H1 (cell line): ENCODE data around the gene TAL2. TPM values are rescaled to one million over a fixed set of nuclear protein-coding genes. Genes with fewer than 3 reads are reported as not detected.

ENCODE experiments used
- CTCF ChIA-PET: fragments of 300-600 bp; sonication (Branson Sonifier 250); formaldehyde crosslinking; loops from one replicate; lab custom pipeline; 2021; ENCODE audit not compliant: partially characterized antibody; lab: Charles Lee
- POLR2A ChIA-PET: fragments of 300-600 bp; sonication (Branson Sonifier 250); formaldehyde crosslinking; loops from one replicate; lab custom pipeline; 2021; ENCODE audit warnings: inconsistent platforms; ENCODE audit not compliant: partially characterized antibody; lab: Charles Lee
- DNase-seq, 2 experiments: peaks; one replicate each; pipeline versions ENCODE4 v3.0.0 to v3.0.0-alpha.2; 2010 to 2022; ENCODE audit warnings: low spot score in 2 of 2, low read depth in 1 of 2, mixed read lengths in 1 of 2
- FAIRE-seq: peaks from 2 replicates; lab custom pipeline; 2011; peaks lifted over from hg19 to GRCh38; lab: Jason Lieb, UNC
- H2AFZ ChIP-seq: 2 replicates; pipeline ENCODE4 v1.8.1; 2012; ENCODE audit warnings: low read length, inconsistent platforms
- H2AK5ac ChIP-seq: 2 replicates; pipeline ENCODE4 v1.6.1; 2013; ENCODE audit warnings: low read depth, low read length
- H2BK120ac ChIP-seq: replicated peaks from 2 replicates; pipeline ENCODE3; 2013; ENCODE audit warnings: low read depth, low read length, inconsistent platforms
- H2BK12ac ChIP-seq: 2 replicates; pipeline ENCODE4 v1.6.1; 2013; ENCODE audit warnings: low read depth, low read length
- H2BK15ac ChIP-seq: 2 replicates; pipeline ENCODE4 v1.6.1; 2013; ENCODE audit warnings: low read length
- H2BK20ac ChIP-seq: 2 replicates; pipeline ENCODE4 v1.6.1; 2013; ENCODE audit warnings: low read length
- H2BK5ac ChIP-seq: 2 replicates; pipeline ENCODE4 v1.6.1; 2013; ENCODE audit warnings: low read depth, low read length
- H3K14ac ChIP-seq: 2 replicates; pipeline ENCODE4 v1.6.1; 2013; ENCODE audit warnings: inconsistent platforms; ENCODE audit not compliant: insufficient read length
- H3K18ac ChIP-seq: 2 replicates; pipeline ENCODE4 v1.6.1; 2013; ENCODE audit warnings: low read length; ENCODE audit errors: extremely low read depth
- H3K23ac ChIP-seq: 2 replicates; pipeline ENCODE4 v1.6.1; 2013; ENCODE audit warnings: inconsistent platforms; ENCODE audit not compliant: insufficient read length
- H3K23me2 ChIP-seq: 2 replicates; pipeline ENCODE4 v1.6.1; 2013; ENCODE audit warnings: low read depth, low read length
- H3K27ac ChIP-seq: 2 replicates; pipeline ENCODE4 v1.6.1; 2011; ENCODE audit warnings: low read depth, low read length, inconsistent platforms
- H3K27me3 ChIP-seq, 4 experiments: replicated peaks in 1 of 4; 1 replicate in 1 of 4; 2 replicates in 3 of 4; pipeline versions ENCODE4 v1.6.1 to v1.8.1; 2011 to 2013; ENCODE audit warnings: low read length in 3 of 4, mild to moderate bottlenecking in 3 of 4, inconsistent platforms in 2 of 4, mixed read lengths in 2 of 4, moderate library complexity in 1 of 4; ENCODE audit not compliant: control insufficient read depth in 3 of 4, insufficient read depth in 3 of 4; ENCODE audit errors: extremely low read depth in 1 of 4
- H3K36me3 ChIP-seq, 4 experiments: 2 replicates each; pipeline versions ENCODE4 v1.6.1 to v1.8.1; 2011 to 2013; ENCODE audit warnings: mild to moderate bottlenecking in 4 of 4, low read length in 3 of 4, moderate library complexity in 2 of 4, control low read depth in 1 of 4, inconsistent platforms in 1 of 4; ENCODE audit not compliant: insufficient read depth in 4 of 4, control insufficient read depth in 2 of 4
- H3K4ac ChIP-seq: replicated peaks from 2 replicates; pipeline ENCODE3; 2013; ENCODE audit warnings: low read length, low read depth, mixed read lengths, inconsistent platforms; ENCODE audit not compliant: insufficient read length
- H3K4me1 ChIP-seq, 4 experiments: replicated peaks in 1 of 4; 1 replicate in 1 of 4; 2 replicates in 3 of 4; pipeline versions ENCODE4 v1.6.1 to v1.8.1; 2011 to 2013; ENCODE audit warnings: low read length in 3 of 4, inconsistent platforms in 2 of 4, mixed read lengths in 1 of 4; ENCODE audit not compliant: insufficient read depth in 4 of 4, control insufficient read depth in 3 of 4
- H3K4me2 ChIP-seq, 2 experiments: 2 replicates each; pipeline versions ENCODE4 v1.6.1 to v1.8.1; 2011 to 2013; ENCODE audit warnings: low read depth in 2 of 2, low read length in 2 of 2, control low read depth in 1 of 2, inconsistent platforms in 1 of 2, mild to moderate bottlenecking in 1 of 2; ENCODE audit not compliant: insufficient read depth in 1 of 2
- H3K4me3 ChIP-seq, 4 experiments: fragments of 200-600, 300-600 bp in 1 of 4; sonication (generic), shearing (Covaris generic), sonication (Bioruptor Twin) in 1 of 4; 2 replicates each; pipeline versions ENCODE4 v1.5.1 to v1.8.1; 2011 to 2016; ENCODE audit warnings: low read length in 4 of 4, low read depth in 3 of 4, control low read depth in 2 of 4, inconsistent platforms in 2 of 4, mild to moderate bottlenecking in 2 of 4, mixed read lengths in 1 of 4, moderate library complexity in 1 of 4; ENCODE audit not compliant: insufficient read depth in 2 of 4; ENCODE audit errors: extremely low read depth in 1 of 4
- H3K56ac ChIP-seq: replicated peaks from 2 replicates; pipeline ENCODE3; 2013; ENCODE audit warnings: low read depth, mild to moderate bottlenecking, mixed read lengths, low read length, inconsistent platforms; ENCODE audit not compliant: insufficient read length
- H3K79me1 ChIP-seq: 2 replicates; pipeline ENCODE4 v1.6.1; 2013; ENCODE audit warnings: low read depth, low read length, control low read depth
- H3K79me2 ChIP-seq, 2 experiments: 2 replicates each; pipeline versions ENCODE4 v1.6.1 to v1.8.1; 2012 to 2013; ENCODE audit warnings: low read length in 2 of 2, mild to moderate bottlenecking in 2 of 2, inconsistent platforms in 1 of 2; ENCODE audit not compliant: insufficient read depth in 2 of 2, control insufficient read depth in 1 of 2
- H3K9ac ChIP-seq, 4 experiments: replicated peaks in 1 of 4; 1 replicate in 1 of 4; 2 replicates in 3 of 4; pipeline versions ENCODE4 v1.6.1 to v1.8.1; 2011 to 2013; ENCODE audit warnings: low read depth in 3 of 4, low read length in 3 of 4, control low read depth in 2 of 4, mild to moderate bottlenecking in 2 of 4, moderate library complexity in 2 of 4, inconsistent platforms in 1 of 4; ENCODE audit errors: extremely low read depth in 1 of 4
- H3K9me3 ChIP-seq, 2 experiments: 2 replicates each; pipeline versions ENCODE4 v1.6.1 to v1.8.1; 2012 to 2013; ENCODE audit warnings: mild to moderate bottlenecking in 2 of 2, moderate library complexity in 2 of 2, control low read depth in 1 of 2, inconsistent platforms in 1 of 2, low read depth in 1 of 2, low read length in 1 of 2, mixed read lengths in 1 of 2; ENCODE audit not compliant: insufficient read depth in 2 of 2
- H4K20me1 ChIP-seq, 2 experiments: replicated peaks in 1 of 2; 2 replicates each; pipeline versions ENCODE3 to v1.8.1; 2011 to 2013; ENCODE audit warnings: inconsistent platforms in 2 of 2, low read length in 2 of 2, mild to moderate bottlenecking in 1 of 2; ENCODE audit not compliant: insufficient read depth in 2 of 2, control insufficient read depth in 1 of 2
- H4K5ac ChIP-seq: 2 replicates; pipeline ENCODE4 v1.6.1; 2013; ENCODE audit warnings: low read length, low read depth, mixed read lengths, inconsistent platforms; ENCODE audit not compliant: insufficient read length
- H4K8ac ChIP-seq: 2 replicates; pipeline ENCODE4 v1.8.0; 2013; ENCODE audit warnings: mild to moderate bottlenecking, moderate library complexity, low read length, inconsistent platforms; ENCODE audit not compliant: insufficient read depth; ENCODE audit errors: extremely low read depth
- H4K91ac ChIP-seq: replicated peaks from 2 replicates; pipeline ENCODE3; 2013; ENCODE audit warnings: low read length, mixed read lengths, inconsistent platforms; ENCODE audit not compliant: insufficient read length
- CBX8 ChIP-seq: fragments of 300-800, 300-1000 bp; sonication (generic); IDR thresholded peaks from 2 replicates; pipeline ENCODE4 v1.7.1; 2016; ENCODE audit warnings: low read depth, low read length, borderline replicate concordance
- FOSL1 ChIP-seq: IDR thresholded peaks from 2 replicates; pipeline ENCODE4 v1.6.1; 2011; ENCODE audit warnings: mild to moderate bottlenecking, low read depth, low read length, moderate library complexity; ENCODE audit not compliant: insufficient read depth
- MAFK ChIP-seq: IDR thresholded peaks from 2 replicates; pipeline ENCODE4 v1.6.1; 2012; ENCODE audit warnings: low read depth, mild to moderate bottlenecking, improper control_type of control experiment, low read length
- RAD21 ChIP-seq, 2 experiments: IDR thresholded peaks in 1 of 2; conservative IDR thresholded peaks in 1 of 2; 2 replicates each; pipeline ENCODE4 v1.6.1; 2011; ENCODE audit warnings: low read depth in 2 of 2, low read length in 2 of 2, improper control_type of control experiment in 1 of 2, inconsistent platforms in 1 of 2, mild to moderate bottlenecking in 1 of 2, moderate library complexity in 1 of 2
- TEAD4 ChIP-seq: IDR thresholded peaks from 2 replicates; pipeline ENCODE4 v1.6.1; 2012; ENCODE audit warnings: low read depth, low read length, inconsistent platforms, mixed read lengths
- WGBS, 2 experiments: shearing (Covaris generic) in 1 of 2; methylation state at CpG; one replicate each; pipeline versions ENCODE4 v1.1.6 to v1.1.7; 2013 to 2015; ENCODE audit warnings: low lambda C conversion rate in 2 of 2, mixed read lengths in 2 of 2, inconsistent platforms in 1 of 2, low coverage in 1 of 2, missing lambda C conversion rate in 1 of 2; ENCODE audit not compliant: insufficient replicate concordance in 2 of 2, insufficient coverage in 1 of 2, insufficient read length in 1 of 2; ENCODE audit errors: extremely low coverage in 1 of 2, missing lambda C conversion rate in 1 of 2; 5-methylcytosine and 5-hydroxymethylcytosine counted together
- polyA plus RNA-seq, 7 experiments: library from polyadenylated mRNA; depleted of rRNA in 3 of 7; stranded (reverse) in 5 of 7; unstranded in 2 of 7; fragments of >200 nt in 5 of 7; fragments of 200-250 nt in 2 of 7; gene quantifications; 1 replicate in 5 of 7; 2 replicates in 1 of 7; 4 replicates in 1 of 7; pipeline versions ENCODE4 v1.2.1 to v1.2.3, GENCODE V29; 2011 to 2013; ENCODE audit warnings: missing spikeins in 2 of 7, mixed read lengths in 2 of 7
- total RNA-seq: library from RNA; stranded (reverse); fragmentation: NEBNext Ultra II Directional; extraction: Animal tissue kit (Norgen Biotek cat#: 25700); gene quantifications from 2 replicates; pipeline ENCODE4 v1.2.1, GENCODE V29; 2021

Gene TAL2
- total and polyA plus RNA-seq, 2 of the 8 experiments (the other 6 are each of a cell fraction or from before 2014, with no cell fraction given): 0.65 to 0.82 TPM

DNA sequence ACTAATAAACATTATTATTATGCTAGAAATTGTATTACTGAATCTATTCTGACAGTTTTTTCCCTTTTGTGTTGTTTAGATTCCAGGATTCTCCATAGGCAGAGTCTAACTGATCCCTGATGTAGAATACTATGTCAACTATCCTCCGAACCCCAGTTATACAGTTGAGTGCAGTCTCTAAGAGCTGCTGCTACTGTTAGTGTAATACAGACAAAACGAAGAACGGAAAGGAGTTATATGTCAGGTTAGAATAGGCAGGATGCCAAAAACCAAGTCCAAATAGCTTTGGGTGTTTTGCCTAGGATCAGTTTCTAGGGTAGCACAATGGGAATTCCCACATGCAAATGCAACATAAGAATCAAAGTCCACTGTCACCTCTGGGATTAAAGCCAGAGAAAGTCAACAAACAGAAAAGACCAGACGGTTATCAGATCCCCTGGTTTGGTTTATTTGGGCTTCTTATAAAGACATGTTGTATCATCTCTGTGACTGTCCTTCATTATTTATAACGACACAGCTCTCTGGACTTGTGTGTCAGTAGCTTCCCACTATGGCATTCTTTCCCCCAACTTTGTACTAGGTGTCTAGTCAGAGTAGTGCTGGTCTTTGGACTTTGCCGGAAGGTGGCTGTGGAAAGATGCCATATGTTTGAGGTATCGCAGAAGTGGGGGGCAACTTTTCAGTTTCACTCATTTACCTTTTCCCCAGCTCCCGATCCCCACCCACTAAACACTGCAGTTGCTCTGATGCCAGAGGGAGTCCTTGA, 17.2 kb downstream of the TAL2 start:
- H3K4me1 ChIP-seq: peaks cover 0 to 8% (median 6%) of the 10 kb centered on the region in 4 experiments; a peak in 4 of 7 replicates
- no peak overlapping the region for H2BK12ac ChIP-seq
- no peak overlapping the region for H2BK120ac ChIP-seq
- H3K14ac ChIP-seq: no peak overlapping the region
- no peak overlapping the region for H3K4me2 ChIP-seq
- no peaks in the 10 kb centered on the region for H4K20me1 ChIP-seq
- no peak overlapping the region for H2AFZ ChIP-seq
- CTCF ChIA-PET: interaction anchor here (0.6 to 1.0 kb wide), 2 partner anchors 11 to 38 kb away, joined by 4 read pairs; no protein-coding TSS in a partner anchor
- H3K23ac ChIP-seq: no peak overlapping the region
- H3K79me2 ChIP-seq: no peaks in the 10 kb centered on the region
- no peak overlapping the region for H2BK20ac ChIP-seq
- no peaks in the 10 kb centered on the region for H3K23me2 ChIP-seq
- H3K56ac ChIP-seq: no peak overlapping the region
- DNase-seq (no peak), FAIRE-seq (no peak)
- WGBS, 2 experiments: 88% methylated on average over 8 of the region's 8 CpGs; no CpG with 5 or more reads in 1 of the 2 experiments
- no peak overlapping the region for H4K5ac ChIP-seq
- no peak overlapping the region for H4K91ac ChIP-seq
- H3K9me3 ChIP-seq: no peaks in the 10 kb centered on the region
- no peak overlapping the region for H2BK5ac ChIP-seq
- H4K8ac ChIP-seq: no peak overlapping the region
- no peak overlapping the region for H3K9ac ChIP-seq
- no peaks in the 10 kb centered on the region for H3K27me3 ChIP-seq
- H3K18ac ChIP-seq: no peak overlapping the region
- H3K36me3 ChIP-seq: no peaks in the 10 kb centered on the region
- H2BK15ac ChIP-seq: no peak overlapping the region
- no peak overlapping the region for H2AK5ac ChIP-seq
- H3K4ac ChIP-seq: no peak overlapping the region
- no peak overlapping the region for H3K27ac ChIP-seq
- POLR2A ChIA-PET: no interaction called here
- H3K79me1 ChIP-seq: no peaks in the 10 kb centered on the region
- no peak overlapping the region for H3K4me3 ChIP-seq
- TF ChIP-seq RAD21 (IDR thresholded peaks at IDR 0.05 in 1 of 2, conservative IDR thresholded peaks at IDR 0.05 in 1 of 2; ENCODE audit: low read depth in 2 of 2, low read length in 2 of 2) (no peak), MAFK (no peak), FOSL1 (no peak), CBX8 (no peak), TEAD4 (no peak)
